Thoracic aorta (tissue), 2 donors: ENCODE measurements around the gene ZBTB4. TPM values are rescaled to one million over a fixed set of nuclear protein-coding genes. Genes with fewer than 3 reads are reported as not detected.

Experiments used
- ATAC-seq: fragments of 150-250 bp; one replicate; pipeline ENCODE4 v1.8.0; 2017; ENCODE audit warnings: low read depth; ENCODE audit not compliant: insufficient number of reproducible peaks, low FRiP score
- DNase-seq: peaks from one replicate; pipeline ENCODE4 v3.0.0-alpha.2; 2020; ENCODE audit warnings: low spot score
- H3K27ac ChIP-seq, 2 donors: fragments of 200-600 bp; sonication (generic); 1 replicate in 1 of 2; 2 replicates in 1 of 2; pipeline ENCODE4 v1.5.1; 2016; ENCODE audit warnings: mild to moderate bottlenecking in 2 of 2, moderate library complexity in 2 of 2
- H3K27me3 ChIP-seq: fragments of 200-600 bp; sonication (generic); replicated peaks from 2 replicates; pipeline ENCODE4 v1.6.0; 2016; ENCODE audit warnings: mild to moderate bottlenecking; ENCODE audit not compliant: insufficient read depth
- H3K36me3 ChIP-seq: fragments of 200-600 bp; sonication (generic); one replicate; pipeline ENCODE4 v1.5.1; 2016
- H3K4me1 ChIP-seq, 2 donors: fragments of 200-600 bp; sonication (generic); 1 replicate in 1 of 2; 2 replicates in 1 of 2; pipeline versions ENCODE4 v1.5.1 to v1.6.0; 2016; ENCODE audit warnings: low read depth in 2 of 2, mild to moderate bottlenecking in 1 of 2; ENCODE audit not compliant: control insufficient read depth in 1 of 2
- H3K4me3 ChIP-seq: fragments of 200-600 bp; sonication (generic); 2 replicates; pipeline ENCODE4 v1.5.1; 2016; ENCODE audit warnings: mild to moderate bottlenecking
- H3K9me3 ChIP-seq: fragments of 200-600 bp; sonication (generic); 2 replicates; pipeline ENCODE4 v1.5.1; 2016
- CTCF ChIP-seq: fragments of 200-600 bp; sonication (generic); IDR thresholded peaks from one replicate; pipeline ENCODE4 v1.5.1; 2019; ENCODE audit warnings: antibody characterized with exemption
- total RNA-seq, 2 donors: library from RNA; depleted of rRNA; stranded (reverse); fragments of >200 nt; gene quantifications; one replicate each; pipeline versions ENCODE4 v1.1.0 to v1.2.3, GENCODE V29; 2016

The ZBTB4 gene
- total RNA-seq, 2 donors from 2014 or later = 56.2 to 72.3 TPM

GRCh38 chr17:7439462-7440112 is 39.8 kb downstream of the ZBTB4 start, which contains the start of gene FGF11:
TSS of gene FGF11 (plus strand) at chr17:7439512. CDS start at chr17:7439621, 109 bp downstream.
- DNase-seq (no peak), ATAC-seq (no peak)
- TF ChIP-seq CTCF = no peak
- H3K4me3 ChIP-seq = peak within 1 kb of the TSS; percentile 83
- H3K9me3 ChIP-seq = no peaks in the 10 kb centered on the region
- H3K27ac ChIP-seq = peak within 1 kb of the TSS in 1 of 2 donors; percentile 38
- H3K36me3 ChIP-seq = no peaks in the 10 kb centered on the region
- peaks cover 27 to 61% of the 10 kb centered on the region in 2 donors for H3K4me1 ChIP-seq
- peaks cover 5% of the 10 kb centered on the region for H3K27me3 ChIP-seq

DNA sequence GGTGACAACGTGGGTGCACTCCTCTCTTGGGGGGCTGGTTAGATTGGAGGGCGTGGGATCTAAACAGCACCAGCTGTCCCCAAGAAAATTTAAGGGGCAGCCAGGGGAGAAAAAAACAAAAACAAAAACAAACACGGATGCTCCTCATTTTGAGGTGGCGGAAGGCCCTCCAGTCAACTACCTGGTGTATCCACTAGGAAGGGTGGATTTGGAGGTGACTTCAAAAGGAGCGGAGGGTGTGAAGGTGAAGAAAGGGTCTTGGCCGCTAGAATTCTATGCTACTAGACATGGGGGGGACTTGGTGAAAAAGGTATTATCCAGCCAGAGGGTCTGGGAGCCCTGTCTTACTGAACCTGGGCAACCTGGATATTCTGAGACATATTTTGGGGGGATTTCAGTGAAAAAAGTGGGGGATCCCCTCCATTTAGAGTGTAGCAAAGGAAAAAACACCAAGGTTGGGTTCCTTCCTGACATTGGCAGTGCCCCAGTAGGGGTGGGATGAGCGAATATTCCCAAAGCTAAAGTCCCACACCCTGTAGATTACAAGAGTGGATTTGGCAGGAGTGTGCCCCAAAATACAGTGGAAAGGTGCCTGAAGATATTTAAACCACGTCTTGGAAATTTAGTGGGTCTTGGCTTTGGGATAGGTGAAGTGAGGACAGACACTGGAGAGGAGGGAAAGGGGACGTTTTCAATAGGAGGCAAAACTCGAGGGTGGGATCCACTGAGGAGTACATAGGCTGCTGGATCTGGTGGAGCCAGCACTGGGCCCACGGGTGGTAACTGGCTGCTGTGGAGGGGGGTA is 40.6 kb downstream of the ZBTB4 start:
- no peak for TF ChIP-seq CTCF
- Histone ChIP-seq H3K27ac (peak overlapping the region in 1 of 2 donors; percentile 38), H3K4me3 (peak overlapping the region; percentile 83), H3K36me3 (no peaks in the 10 kb centered on the region), H3K27me3 (peaks cover 5% of the 10 kb centered on the region), H3K4me1 (peaks cover 25 to 54% of the 10 kb centered on the region in 2 donors), H3K9me3 (no peaks in the 10 kb centered on the region)
- ATAC-seq (no peak), DNase-seq (no peak)

- Histone ChIP-seq H3K36me3 (no peaks in the 10 kb centered on the region), H3K9me3 (no peaks in the 10 kb centered on the region), H3K27me3 (peaks cover 5% of the 10 kb centered on the region), H3K27ac (no peak overlapping the region), H3K4me3 (peak overlapping the region; percentile 83), H3K4me1 (peaks cover 25 to 53% of the 10 kb centered on the region in 2 donors)
- DNase-seq = no peak
- TF ChIP-seq CTCF = no peak
- no peak for ATAC-seq
Measured at GRCh38 chr17:7437950-7438614, 41.3 kb downstream of the ZBTB4 start.

DNA sequence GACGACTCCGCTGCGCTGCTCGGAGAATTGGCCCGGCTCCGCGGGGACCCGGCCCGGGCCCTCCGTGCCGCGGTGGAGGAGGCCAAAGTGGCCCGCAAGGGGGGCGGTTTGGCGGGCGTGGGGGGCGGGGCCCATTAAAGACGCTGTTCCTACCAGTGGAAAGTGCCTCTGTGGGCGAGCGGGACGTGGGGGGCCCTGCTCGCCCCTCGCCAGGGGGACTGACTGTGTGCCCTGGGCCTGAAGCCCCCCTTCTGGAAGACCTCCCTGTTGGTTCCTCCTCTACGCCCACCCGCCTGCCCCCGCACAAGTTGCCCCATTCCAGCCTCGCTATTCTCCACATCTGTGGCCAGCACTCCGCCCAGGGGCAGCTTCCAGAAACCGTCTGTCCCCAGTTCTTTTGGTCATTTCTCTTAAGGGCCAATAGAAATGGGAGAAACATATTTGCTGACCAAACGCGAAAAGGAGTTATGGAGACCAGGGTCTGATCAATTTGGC is 42.0 kb downstream of the ZBTB4 start:
- Histone ChIP-seq H3K36me3 (no peaks in the 10 kb centered on the region), H3K9me3 (no peaks in the 10 kb centered on the region), H3K27ac (no peak overlapping the region), H3K4me3 (peak overlapping the region; percentile 83), H3K27me3 (peaks cover 5% of the 10 kb centered on the region), H3K4me1 (peaks cover 25 to 53% of the 10 kb centered on the region in 2 donors)
- DNase-seq = no peak
- TF ChIP-seq CTCF = no peak
- ATAC-seq = no peak
